Neuronal stem cell (in vitro differentiated cells): Measurements from ENCODE around the gene UIMC1.

Source experiments
- DNase-seq: peaks from one replicate; pipeline ENCODE4 v3.0.0-alpha.2; 2013; ENCODE audit warnings: low spot score
- H2AFZ ChIP-seq: one replicate; pipeline ENCODE4 v1.6.1; 2013; ENCODE audit warnings: mild to moderate bottlenecking, low read length, inconsistent platforms
- H2AK5ac ChIP-seq: 2 replicates; pipeline ENCODE4 v1.6.1; 2013; ENCODE audit warnings: low read depth, mild to moderate bottlenecking, inconsistent platforms, low read length, moderate library complexity, mixed read lengths
- H2BK120ac ChIP-seq: 2 replicates; pipeline ENCODE4 v1.6.1; 2013; ENCODE audit warnings: low read depth, mild to moderate bottlenecking, inconsistent platforms, low read length, moderate library complexity, mixed read lengths
- H2BK12ac ChIP-seq: one replicate; pipeline ENCODE4 v1.6.1; 2013; ENCODE audit warnings: low read length, inconsistent platforms
- H2BK15ac ChIP-seq: 2 replicates; pipeline ENCODE4 v1.6.1; 2013; ENCODE audit warnings: mild to moderate bottlenecking, low read length, inconsistent platforms, mixed read lengths
- H2BK5ac ChIP-seq: one replicate; pipeline ENCODE4 v1.6.1; 2013; ENCODE audit warnings: inconsistent platforms, mild to moderate bottlenecking, low read length, moderate library complexity
- H3K14ac ChIP-seq: one replicate; pipeline ENCODE4 v1.6.1; 2013; ENCODE audit warnings: low read length, inconsistent platforms
- H3K18ac ChIP-seq: 2 replicates; pipeline ENCODE4 v1.6.1; 2013; ENCODE audit warnings: low read length, inconsistent platforms
- H3K23ac ChIP-seq: 2 replicates; pipeline ENCODE4 v1.6.1; 2013; ENCODE audit warnings: low read depth, mild to moderate bottlenecking, mixed read lengths, low read length, inconsistent platforms; ENCODE audit not compliant: poor library complexity
- H3K27ac ChIP-seq: replicated peaks from 3 replicates; pipeline ENCODE4 v1.5.1; 2013; ENCODE audit warnings: low read length, inconsistent platforms
- H3K27me3 ChIP-seq, 3 experiments: 2 replicates each; pipeline ENCODE4 v1.6.1; 2013; ENCODE audit warnings: low read length in 3 of 3, mild to moderate bottlenecking in 2 of 3, inconsistent platforms in 1 of 3, low read depth in 1 of 3, mixed read lengths in 1 of 3, moderate library complexity in 1 of 3; ENCODE audit not compliant: control insufficient read depth in 3 of 3, insufficient read depth in 3 of 3
- H3K36me3 ChIP-seq, 2 donors: replicated peaks in 1 of 2; 2 replicates each; pipeline ENCODE4 v1.6.1; 2013; ENCODE audit warnings: low read length in 2 of 2; ENCODE audit not compliant: control insufficient read depth in 2 of 2, insufficient read depth in 2 of 2
- H3K4ac ChIP-seq: 2 replicates; pipeline ENCODE4 v1.6.1; 2013; ENCODE audit warnings: inconsistent platforms, mild to moderate bottlenecking, low read length, moderate library complexity
- H3K4me1 ChIP-seq, 2 donors: 1 replicate in 1 of 2; 2 replicates in 1 of 2; pipeline ENCODE4 v1.6.1; 2013; ENCODE audit warnings: low read length in 2 of 2, low read depth in 1 of 2; ENCODE audit not compliant: control insufficient read depth in 2 of 2, insufficient read depth in 1 of 2
- H3K4me2 ChIP-seq: one replicate; pipeline ENCODE4 v1.6.1; 2013; ENCODE audit warnings: mild to moderate bottlenecking, low read length, inconsistent platforms; ENCODE audit not compliant: insufficient read depth, poor library complexity, severe bottlenecking
- H3K4me3 ChIP-seq, 2 donors: 2 replicates each; pipeline ENCODE4 v1.5.1; 2013; ENCODE audit warnings: low read length in 2 of 2, mild to moderate bottlenecking in 2 of 2, inconsistent platforms in 1 of 2, moderate library complexity in 1 of 2
- H3K79me1 ChIP-seq: one replicate; pipeline ENCODE4 v1.6.1; 2013; ENCODE audit warnings: low read depth, mild to moderate bottlenecking, inconsistent platforms, low read length, moderate library complexity
- H3K9ac ChIP-seq: one replicate; pipeline ENCODE4 v1.6.1; 2013; ENCODE audit warnings: mild to moderate bottlenecking, low read depth, low read length, inconsistent platforms; ENCODE audit not compliant: poor library complexity
- H3K9me3 ChIP-seq, 2 donors: replicated peaks in 1 of 2; 2 replicates each; pipeline versions ENCODE3 to v1.6.1; 2013; ENCODE audit warnings: low read length in 2 of 2, mild to moderate bottlenecking in 2 of 2, inconsistent platforms in 1 of 2, low read depth in 1 of 2, mixed read lengths in 1 of 2, moderate library complexity in 1 of 2; ENCODE audit not compliant: control insufficient read depth in 2 of 2, insufficient read depth in 1 of 2
- H4K8ac ChIP-seq: one replicate; pipeline ENCODE4 v1.6.1; 2013; ENCODE audit warnings: low read depth, mild to moderate bottlenecking, inconsistent platforms, low read length, moderate library complexity
- H4K91ac ChIP-seq: one replicate; pipeline ENCODE4 v1.6.1; 2013; ENCODE audit warnings: low read length, low read depth, mild to moderate bottlenecking, inconsistent platforms; ENCODE audit not compliant: poor library complexity
- WGBS, 2 donors: extraction: QIAGEN DNeasy Blood & Tissue Kit; methylation state at CpG; one replicate each; pipeline ENCODE4 v1.1.7; 2013; ENCODE audit warnings: missing lambda C conversion rate in 2 of 2, mixed read lengths in 1 of 2; ENCODE audit not compliant: insufficient read length in 2 of 2, insufficient replicate concordance in 1 of 2; ENCODE audit errors: extremely low coverage in 2 of 2; 5-methylcytosine and 5-hydroxymethylcytosine counted together

Gene UIMC1

DNA sequence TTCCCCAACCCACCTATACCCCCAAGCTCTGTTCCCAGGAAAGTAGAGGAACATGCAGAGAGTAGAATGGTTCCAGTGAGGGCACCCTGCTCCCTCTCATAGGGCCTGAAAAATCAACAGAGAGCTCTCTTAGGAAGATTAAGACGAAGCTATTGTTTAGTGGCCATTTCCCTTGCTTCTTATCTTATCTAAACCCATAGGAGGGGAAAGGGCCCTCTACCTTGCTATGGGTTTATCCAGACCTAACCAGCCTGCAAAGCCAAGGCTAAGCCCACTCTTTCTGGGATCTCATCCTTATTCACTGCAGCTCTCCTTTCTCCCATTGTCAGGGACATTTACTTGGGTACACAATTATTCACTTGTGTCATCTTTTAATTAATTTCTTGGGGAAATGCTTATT, 68.1 kb downstream of the UIMC1 start:
- Histone ChIP-seq H2BK15ac (no peak overlapping the region), H4K8ac (no peak overlapping the region), H2AK5ac (no peak overlapping the region), H2AFZ (no peak overlapping the region), H3K79me1 (no peaks in the 10 kb centered on the region), H2BK120ac (no peak overlapping the region), H3K18ac (no peak overlapping the region), H3K27me3 (no peaks in the 10 kb centered on the region), H3K27ac (no peak overlapping the region), H3K9ac (no peak overlapping the region), H2BK12ac (no peak overlapping the region), H3K23ac (no peak overlapping the region), H2BK5ac (no peak overlapping the region), H3K4me1 (no peaks in the 10 kb centered on the region), H3K4ac (no peak overlapping the region), H4K91ac (no peak overlapping the region), H3K9me3 (no peaks in the 10 kb centered on the region), H3K14ac (no peak overlapping the region), H3K4me3 (no peak overlapping the region), H3K36me3 (peaks cover 7 to 92% of the 10 kb centered on the region in 2 donors), H3K4me2 (no peak overlapping the region)
- DNase-seq: no peak
- WGBS, 2 donors: no CpG with 5 or more reads among the region's 1 CpG

- no peak for DNase-seq
- H3K36me3 ChIP-seq: peaks cover 4 to 93% of the 10 kb centered on the region in 2 donors
- WGBS, 2 donors: 100% methylated on average over 1 of the region's 1 CpG; no CpG with 5 or more reads in 1 of the 2 donors
These were observed 71.6 kb downstream of the UIMC1 start for GRCh38 chr5:176935017-176935416.

DNA sequence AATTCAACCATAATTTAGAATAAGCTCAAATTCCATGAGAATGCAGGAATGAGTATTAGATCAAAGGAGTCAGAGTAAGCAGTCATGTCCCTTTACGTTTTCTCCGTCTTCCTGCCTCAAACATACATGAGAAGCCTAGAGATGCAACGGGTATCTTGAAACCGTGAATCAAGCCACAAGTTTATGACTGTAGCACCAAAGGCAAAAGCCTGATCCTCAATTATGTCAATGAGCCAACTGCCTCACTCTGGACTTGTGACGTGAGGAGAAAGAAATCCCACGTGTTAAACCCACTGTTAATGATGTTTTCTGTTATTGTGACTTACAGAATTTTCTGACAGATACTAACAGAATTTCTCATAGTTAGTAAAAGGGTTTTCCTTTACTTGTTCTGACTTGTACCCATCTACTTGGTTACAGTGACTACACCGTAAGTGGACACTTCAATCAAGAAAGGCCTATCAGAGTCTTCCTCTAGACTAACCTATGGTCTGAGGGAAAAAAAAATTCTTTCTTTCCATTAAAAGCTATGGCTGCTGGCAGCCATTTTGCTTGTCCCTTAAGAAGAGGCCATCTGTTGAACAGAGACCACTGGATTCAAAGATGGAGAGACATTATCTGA, 72.2 kb downstream of the UIMC1 start:
- H4K8ac ChIP-seq: no peak overlapping the region

More at GRCh38 chr5:176935017-176935416, 71.6 kb downstream of the UIMC1 start:
- no peak overlapping the region for H3K18ac ChIP-seq
- no peaks in the 10 kb centered on the region for H3K27me3 ChIP-seq
- H2AK5ac ChIP-seq: no peak overlapping the region
- H3K9me3 ChIP-seq: no peaks in the 10 kb centered on the region
- H3K4me2 ChIP-seq: no peak overlapping the region
- no peak overlapping the region for H2BK5ac ChIP-seq
- H2AFZ ChIP-seq: no peak overlapping the region
- H2BK120ac ChIP-seq: no peak overlapping the region
- no peak overlapping the region for H4K8ac ChIP-seq
- no peak overlapping the region for H3K14ac ChIP-seq
- H2BK12ac ChIP-seq: no peak overlapping the region
- no peak overlapping the region for H3K27ac ChIP-seq
- no peak overlapping the region for H3K4me3 ChIP-seq
- no peak overlapping the region for H3K9ac ChIP-seq
- H3K4me1 ChIP-seq: peaks cover 0 to 2% of the 10 kb centered on the region in 2 donors
- H3K4ac ChIP-seq: no peak overlapping the region
- H2BK15ac ChIP-seq: no peak overlapping the region
- H3K23ac ChIP-seq: no peak overlapping the region
- H3K79me1 ChIP-seq: no peaks in the 10 kb centered on the region
- no peak overlapping the region for H4K91ac ChIP-seq

DNA sequence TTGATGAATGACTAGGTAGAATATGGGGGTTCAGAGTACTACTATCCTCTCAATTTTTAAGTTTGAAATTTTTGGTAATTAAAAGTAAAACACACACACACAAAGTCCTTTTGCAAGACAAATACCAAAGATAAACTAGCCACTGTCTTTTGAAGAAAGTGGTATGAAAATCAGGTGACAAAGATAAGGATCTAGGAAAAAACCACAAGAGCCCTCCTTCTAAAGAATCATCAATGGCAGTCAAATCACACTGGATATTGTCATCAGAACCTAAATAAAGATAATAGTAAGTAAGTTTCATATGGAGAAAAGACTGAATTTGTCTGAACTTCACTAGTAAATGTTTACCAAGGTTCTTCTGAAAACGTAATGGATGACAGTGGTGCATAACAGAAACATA, 76.9 kb downstream of the UIMC1 start:
- no peak overlapping the region for H2BK15ac ChIP-seq
- H3K4me3 ChIP-seq: no peak overlapping the region
- H3K27ac ChIP-seq: no peak overlapping the region
- H3K9me3 ChIP-seq: no peaks in the 10 kb centered on the region
- no peak overlapping the region for H4K8ac ChIP-seq
- no peak overlapping the region for H2AK5ac ChIP-seq
- no peak overlapping the region for H3K23ac ChIP-seq
- H3K4ac ChIP-seq: no peak overlapping the region
- no peak overlapping the region for H2BK5ac ChIP-seq
- no peak for DNase-seq
- no peak overlapping the region for H3K18ac ChIP-seq
- no peak overlapping the region for H2BK12ac ChIP-seq
- H3K4me2 ChIP-seq: no peak overlapping the region
- no peak overlapping the region for H3K9ac ChIP-seq
- no peaks in the 10 kb centered on the region for H3K79me1 ChIP-seq
- no peak overlapping the region for H2BK120ac ChIP-seq
- peaks cover 0 to 2% of the 10 kb centered on the region in 2 donors for H3K4me1 ChIP-seq
- H2AFZ ChIP-seq: no peak overlapping the region
- no peak overlapping the region for H4K91ac ChIP-seq
- peaks cover 0 to 65% of the 10 kb centered on the region in 2 donors for H3K36me3 ChIP-seq
- WGBS, 2 donors: no CpG with 5 or more reads among the region's 1 CpG
- H3K14ac ChIP-seq: no peak overlapping the region
- no peaks in the 10 kb centered on the region for H3K27me3 ChIP-seq

More for the DNA sequence above, 72.2 kb downstream of the UIMC1 start:
- Histone ChIP-seq H4K91ac (no peak overlapping the region), H3K36me3 (peaks cover 2 to 93% of the 10 kb centered on the region in 2 donors), H3K79me1 (no peaks in the 10 kb centered on the region), H3K9me3 (no peaks in the 10 kb centered on the region), H3K4me2 (no peak overlapping the region), H2BK120ac (no peak overlapping the region), H2BK5ac (no peak overlapping the region), H3K4ac (no peak overlapping the region), H3K9ac (no peak overlapping the region), H3K27ac (no peak overlapping the region), H3K27me3 (no peaks in the 10 kb centered on the region), H3K23ac (no peak overlapping the region), H3K4me1 (peaks cover 0 to 2% of the 10 kb centered on the region in 2 donors), H2AK5ac (no peak overlapping the region), H3K14ac (no peak overlapping the region), H2BK12ac (no peak overlapping the region), H3K4me3 (no peak overlapping the region), H3K18ac (no peak overlapping the region), H2BK15ac (no peak overlapping the region), H2AFZ (no peak overlapping the region)
- no CpG with 5 or more reads among the region's 7 CpGs for WGBS, 2 donors
- no peak for DNase-seq
